D341Med (cell line): ENCODE data around the gene ZNF165.
"Not testable (repeated sequence)": the region's sequence is repeated elsewhere in the genome, so short reads cannot be mapped to it uniquely, and the experiment has no call there.

Experiments
- DNase-seq: peaks from one replicate; pipeline ENCODE4 v3.0.0; 2012; ENCODE audit warnings: low spot score

The ZNF165 gene

GRCh38 chr6:28122283-28122682 lies 41.9 kb downstream of the ZNF165 start:
- DNase-seq = not testable (repeated sequence)

GRCh38 chr6:28124350-28124970 lies 44.1 kb downstream of the ZNF165 start, which contains the start of gene ZSCAN16:
Gene ZSCAN16 (plus strand): TSS chr6:28124609. CDS start chr6:28125444, 835 bp downstream.
- peak; percentile 91 for DNase-seq

- no peak for DNase-seq
Measured at GRCh38 chr6:28124971-28125353, 44.6 kb downstream of the ZNF165 start.

GRCh38 chr6:28125401-28125800 lies 45.0 kb downstream of the ZNF165 start:
- no peak for DNase-seq

GRCh38 chr6:28134015-28134414 lies 53.6 kb downstream of the ZNF165 start:
- DNase-seq = peak; percentile 43

- DNase-seq = no peak
Measured at GRCh38 chr6:28134716-28135115, 54.3 kb downstream of the ZNF165 start.

- DNase-seq = no peak
Measured at GRCh38 chr6:28135393-28135792, 55.0 kb downstream of the ZNF165 start.

- peak; percentile 86 for DNase-seq
Measured at GRCh38 chr6:28136585-28137504, 56.5 kb downstream of the ZNF165 start.

GRCh38 chr6:28137505-28137981 lies 57.2 kb downstream of the ZNF165 start:
- no peak for DNase-seq
